HepG2 (cell line): ENCODE measurements around the gene CDC34. TPM values are rescaled to one million over a fixed set of nuclear protein-coding genes. Genes with fewer than 3 reads are reported as not detected.

Experiments used
- GRHL1 ChIP-seq: sonication (generic); formaldehyde crosslinking; conservative IDR thresholded peaks from 2 replicates; pipeline ENCODE4 v1.8.0; 2022; ENCODE audit warnings: missing genetic modification reagents
- KLF12 ChIP-seq: sonication (generic); formaldehyde crosslinking; IDR thresholded peaks from 2 replicates; pipeline ENCODE4 v1.4.0; 2020; ENCODE audit warnings: missing genetic modification reagents, borderline replicate concordance
- PHF20 ChIP-seq: sonication (generic); formaldehyde crosslinking; IDR thresholded peaks from 2 replicates; pipeline ENCODE4 v1.5.0; 2020; ENCODE audit warnings: mild to moderate bottlenecking, missing genetic modification reagents
- STAT5B ChIP-seq: sonication (generic); formaldehyde crosslinking; IDR thresholded peaks from 2 replicates; pipeline ENCODE4 v1.4.0; 2020; ENCODE audit warnings: missing genetic modification reagents
- THYN1 ChIP-seq: sonication (generic); formaldehyde crosslinking; IDR thresholded peaks from 2 replicates; pipeline ENCODE4 v1.8.1; 2023; ENCODE audit warnings: low read depth, mild to moderate bottlenecking, moderate library complexity, missing genetic modification reagents, borderline replicate concordance
- ZNF17 ChIP-seq: sonication (generic); formaldehyde crosslinking; IDR thresholded peaks from 2 replicates; pipeline ENCODE4 v1.5.0; 2020; ENCODE audit warnings: mild to moderate bottlenecking, missing genetic modification reagents
- ZNF225 ChIP-seq: sonication (generic); formaldehyde crosslinking; IDR thresholded peaks from 2 replicates; pipeline ENCODE4 v1.4.0; 2020; ENCODE audit warnings: mild to moderate bottlenecking, missing genetic modification reagents
- ZNF24 ChIP-seq: fragments of 450-650 bp; IDR thresholded peaks from 2 replicates; pipeline ENCODE4 v1.6.1; 2017; ENCODE audit warnings: antibody characterized with exemption, mild to moderate bottlenecking
- ZNF329 ChIP-seq: sonication (generic); formaldehyde crosslinking; IDR thresholded peaks from 2 replicates; pipeline ENCODE4 v1.9.0; 2021; ENCODE audit warnings: low read depth, mild to moderate bottlenecking, missing genetic modification reagents
- ZNF569 ChIP-seq: sonication (generic); formaldehyde crosslinking; IDR thresholded peaks from 2 replicates; pipeline ENCODE4 v1.5.0; 2020; ENCODE audit warnings: mild to moderate bottlenecking, missing genetic modification reagents, moderate library complexity, borderline replicate concordance
- ZNF609 ChIP-seq: sonication (generic); formaldehyde crosslinking; IDR thresholded peaks from 2 replicates; pipeline ENCODE4 v1.4.0; 2020; ENCODE audit warnings: mild to moderate bottlenecking, missing genetic modification reagents, borderline replicate concordance
- polyA plus RNA-seq, 8 experiments: library from polyadenylated mRNA; depleted of rRNA in 3 of 8; stranded (reverse) in 7 of 8; unstranded in 1 of 8; fragments of >200 nt; fragmentation: Illumina TruSeq in 4 of 8; extraction: Trizol in 4 of 8; gene quantifications; 2 replicates each; pipeline versions ENCODE4 v1.2.1 to v1.2.3, GENCODE V29; 2011 to 2016; ENCODE audit warnings: low read depth in 4 of 8, missing spikeins in 1 of 8, mixed read lengths in 1 of 8; ENCODE audit not compliant: insufficient read depth in 1 of 8
- total RNA-seq, 5 experiments: library from RNA; depleted of rRNA; stranded (reverse); fragments of >200 nt; fragmentation: Illumina TruSeq; extraction: Trizol; gene quantifications; 2 replicates each; pipeline ENCODE4 v1.2.3, GENCODE V29; 2016; ENCODE audit warnings: low read depth in 1 of 5
- TF ChIP-seq, protein P1 (sequence below): sonication (generic); formaldehyde crosslinking; IDR thresholded peaks from 2 replicates; pipeline ENCODE4 v1.4.0; 2020; ENCODE audit warnings: missing genetic modification reagents
- TF ChIP-seq, protein P2 (sequence below): sonication (generic); formaldehyde crosslinking; IDR thresholded peaks from 2 replicates; pipeline ENCODE4 v1.4.0; 2020; ENCODE audit warnings: low read depth, mild to moderate bottlenecking, missing genetic modification reagents
- TF ChIP-seq, protein P3 (sequence below): fragments of 450-650 bp; IDR thresholded peaks from 2 replicates; pipeline ENCODE4 v1.6.1; 2017

Gene CDC34
- total and polyA plus RNA-seq, 2 of the 13 experiments (the other 11 are each of a cell fraction or from before 2014, with no cell fraction given): 138 to 150 TPM

DNA sequence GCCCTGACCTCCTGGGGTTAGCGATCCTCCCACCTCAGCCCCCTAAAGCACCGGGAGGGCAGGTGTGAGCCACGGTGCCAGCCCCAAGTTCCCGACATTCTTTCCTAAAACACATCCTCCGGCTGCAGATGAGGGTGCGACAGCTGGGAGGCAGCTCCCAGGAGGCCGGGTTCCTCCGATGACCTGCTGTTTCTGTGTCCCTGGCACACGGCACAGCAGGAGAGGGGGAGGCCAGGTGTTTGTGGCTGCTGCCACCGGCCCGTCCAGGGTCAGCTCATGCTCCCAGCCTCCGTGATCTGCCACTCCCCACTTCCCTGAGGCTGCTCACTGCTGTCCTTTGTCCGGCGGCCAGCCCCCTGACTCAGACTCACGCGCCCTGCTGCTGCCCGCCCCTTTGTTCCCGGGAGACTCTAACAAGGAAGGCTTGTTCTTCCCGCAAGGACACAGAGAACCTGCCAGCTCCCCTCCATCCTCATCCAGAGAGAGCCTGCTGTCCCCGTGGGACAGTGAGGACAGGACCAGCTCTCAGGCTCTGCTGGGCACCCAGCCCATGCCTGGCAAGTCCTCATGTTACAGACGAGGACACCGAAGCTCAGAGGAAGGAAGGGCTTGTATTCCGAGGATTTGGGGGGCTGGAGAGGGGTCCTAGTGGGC lies 45.9 kb upstream of the CDC34 start (continued):
- TF ChIP-seq, protein P1, sequence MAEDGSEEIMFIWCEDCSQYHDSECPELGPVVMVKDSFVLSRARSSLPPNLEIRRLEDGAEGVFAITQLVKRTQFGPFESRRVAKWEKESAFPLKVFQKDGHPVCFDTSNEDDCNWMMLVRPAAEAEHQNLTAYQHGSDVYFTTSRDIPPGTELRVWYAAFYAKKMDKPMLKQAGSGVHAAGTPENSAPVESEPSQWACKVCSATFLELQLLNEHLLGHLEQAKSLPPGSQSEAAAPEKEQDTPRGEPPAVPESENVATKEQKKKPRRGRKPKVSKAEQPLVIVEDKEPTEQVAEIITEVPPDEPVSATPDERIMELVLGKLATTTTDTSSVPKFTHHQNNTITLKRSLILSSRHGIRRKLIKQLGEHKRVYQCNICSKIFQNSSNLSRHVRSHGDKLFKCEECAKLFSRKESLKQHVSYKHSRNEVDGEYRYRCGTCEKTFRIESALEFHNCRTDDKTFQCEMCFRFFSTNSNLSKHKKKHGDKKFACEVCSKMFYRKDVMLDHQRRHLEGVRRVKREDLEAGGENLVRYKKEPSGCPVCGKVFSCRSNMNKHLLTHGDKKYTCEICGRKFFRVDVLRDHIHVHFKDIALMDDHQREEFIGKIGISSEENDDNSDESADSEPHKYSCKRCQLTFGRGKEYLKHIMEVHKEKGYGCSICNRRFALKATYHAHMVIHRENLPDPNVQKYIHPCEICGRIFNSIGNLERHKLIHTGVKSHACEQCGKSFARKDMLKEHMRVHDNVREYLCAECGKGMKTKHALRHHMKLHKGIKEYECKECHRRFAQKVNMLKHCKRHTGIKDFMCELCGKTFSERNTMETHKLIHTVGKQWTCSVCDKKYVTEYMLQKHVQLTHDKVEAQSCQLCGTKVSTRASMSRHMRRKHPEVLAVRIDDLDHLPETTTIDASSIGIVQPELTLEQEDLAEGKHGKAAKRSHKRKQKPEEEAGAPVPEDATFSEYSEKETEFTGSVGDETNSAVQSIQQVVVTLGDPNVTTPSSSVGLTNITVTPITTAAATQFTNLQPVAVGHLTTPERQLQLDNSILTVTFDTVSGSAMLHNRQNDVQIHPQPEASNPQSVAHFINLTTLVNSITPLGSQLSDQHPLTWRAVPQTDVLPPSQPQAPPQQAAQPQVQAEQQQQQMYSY (CRISPR knock-in tag): no peak; the same call in 1 of the 2 replicates
- TF ChIP-seq, protein P2, sequence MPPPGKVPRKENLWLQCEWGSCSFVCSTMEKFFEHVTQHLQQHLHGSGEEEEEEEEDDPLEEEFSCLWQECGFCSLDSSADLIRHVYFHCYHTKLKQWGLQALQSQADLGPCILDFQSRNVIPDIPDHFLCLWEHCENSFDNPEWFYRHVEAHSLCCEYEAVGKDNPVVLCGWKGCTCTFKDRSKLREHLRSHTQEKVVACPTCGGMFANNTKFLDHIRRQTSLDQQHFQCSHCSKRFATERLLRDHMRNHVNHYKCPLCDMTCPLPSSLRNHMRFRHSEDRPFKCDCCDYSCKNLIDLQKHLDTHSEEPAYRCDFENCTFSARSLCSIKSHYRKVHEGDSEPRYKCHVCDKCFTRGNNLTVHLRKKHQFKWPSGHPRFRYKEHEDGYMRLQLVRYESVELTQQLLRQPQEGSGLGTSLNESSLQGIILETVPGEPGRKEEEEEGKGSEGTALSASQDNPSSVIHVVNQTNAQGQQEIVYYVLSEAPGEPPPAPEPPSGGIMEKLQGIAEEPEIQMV: no peak
- TF ChIP-seq PHF20 (CRISPR knock-in tag) (no peak), GRHL1 (CRISPR knock-in tag) (no peak), ZNF17 (CRISPR knock-in tag) (no peak), THYN1 (no peak), ZNF329 (CRISPR knock-in tag) (no peak), ZNF225 (CRISPR knock-in tag) (no peak), ZNF569 (CRISPR knock-in tag) (no peak), ZNF609 (0 out of 2 replicates have a peak, but pooled peaks have one; percentile 42), KLF12 (CRISPR knock-in tag) (0 out of 2 replicates have a peak, but pooled peaks have one; percentile 45), ZNF24 (no peak), STAT5B (CRISPR knock-in tag) (no peak)
- TF ChIP-seq, protein P3, sequence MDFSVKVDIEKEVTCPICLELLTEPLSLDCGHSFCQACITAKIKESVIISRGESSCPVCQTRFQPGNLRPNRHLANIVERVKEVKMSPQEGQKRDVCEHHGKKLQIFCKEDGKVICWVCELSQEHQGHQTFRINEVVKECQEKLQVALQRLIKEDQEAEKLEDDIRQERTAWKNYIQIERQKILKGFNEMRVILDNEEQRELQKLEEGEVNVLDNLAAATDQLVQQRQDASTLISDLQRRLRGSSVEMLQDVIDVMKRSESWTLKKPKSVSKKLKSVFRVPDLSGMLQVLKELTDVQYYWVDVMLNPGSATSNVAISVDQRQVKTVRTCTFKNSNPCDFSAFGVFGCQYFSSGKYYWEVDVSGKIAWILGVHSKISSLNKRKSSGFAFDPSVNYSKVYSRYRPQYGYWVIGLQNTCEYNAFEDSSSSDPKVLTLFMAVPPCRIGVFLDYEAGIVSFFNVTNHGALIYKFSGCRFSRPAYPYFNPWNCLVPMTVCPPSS: no peak
